T-helper 1 cell treated with Interleukin-12 subunit alpha and Interleukin-12 subunit beta and Interleukin-4 antibody, amounts not matched to agents 30 μg/mL and 1 μg/mL, for 36 hours (primary cell): Measurements from ENCODE around the gene SNCB.

Experiments
- H3K27ac Mint-ChIP-seq: one replicate; pipeline ENCODE4 v1.8.0; 2021; ENCODE audit warnings: mild to moderate bottlenecking, mixed read lengths
- H3K27me3 Mint-ChIP-seq: one replicate; pipeline ENCODE4 v1.8.0; 2021; ENCODE audit warnings: low read depth, mixed read lengths
- H3K36me3 Mint-ChIP-seq: one replicate; pipeline ENCODE4 v1.8.0; 2021; ENCODE audit warnings: low read depth, mixed read lengths
- H3K4me1 Mint-ChIP-seq: one replicate; pipeline ENCODE4 v1.8.0; 2021; ENCODE audit warnings: low read depth, mixed read lengths
- H3K4me3 Mint-ChIP-seq: one replicate; pipeline ENCODE4 v1.8.0; 2021; ENCODE audit warnings: mild to moderate bottlenecking, moderate library complexity, mixed read lengths
- H3K9me3 Mint-ChIP-seq: one replicate; pipeline ENCODE4 v1.8.0; 2021; ENCODE audit warnings: mixed read lengths

The SNCB gene

GRCh38 chr5:176629853-176630680 is at the start of gene SNCB, which contains the start of gene EIF4E1B:
Gene SNCB, minus strand, starts transcription at chr5:176630534. Its CDS starts 880 bp downstream, at chr5:176629654.
Gene EIF4E1B, plus strand, starts transcription at chr5:176630675. Its CDS starts 12,113 bp downstream, at chr5:176642788.
- Mint-ChIP-seq H3K27ac (no peak within 1 kb of the TSS), H3K9me3 (no peaks in the 10 kb centered on the region), H3K4me3 (peak within 1 kb of the TSS; percentile 2), H3K4me1 (peaks cover 11% of the 10 kb centered on the region), H3K36me3 (no peaks in the 10 kb centered on the region), H3K27me3 (peaks cover 86% of the 10 kb centered on the region)

GRCh38 chr5:176679365-176680225 is 49.3 kb upstream of the SNCB start:
- H3K4me1 Mint-ChIP-seq, result no peaks in the 10 kb centered on the region
- no peak overlapping the region for H3K27ac Mint-ChIP-seq
- no peaks in the 10 kb centered on the region for H3K36me3 Mint-ChIP-seq
- H3K4me3 Mint-ChIP-seq, result no peak overlapping the region
- H3K9me3 Mint-ChIP-seq, result peaks cover 4% of the 10 kb centered on the region
- peaks cover 54% of the 10 kb centered on the region for H3K27me3 Mint-ChIP-seq

GRCh38 chr5:176678584-176678983 is 48.2 kb upstream of the SNCB start:
- H3K4me1 Mint-ChIP-seq, result no peaks in the 10 kb centered on the region
- H3K4me3 Mint-ChIP-seq, result no peak overlapping the region
- no peaks in the 10 kb centered on the region for H3K36me3 Mint-ChIP-seq
- H3K27ac Mint-ChIP-seq, result no peak overlapping the region
- peaks cover 46% of the 10 kb centered on the region for H3K27me3 Mint-ChIP-seq
- H3K9me3 Mint-ChIP-seq, result no peaks in the 10 kb centered on the region

GRCh38 chr5:176677209-176677939 is 47.0 kb upstream of the SNCB start:
- peaks cover 41% of the 10 kb centered on the region for H3K27me3 Mint-ChIP-seq

GRCh38 chr5:176676361-176676824 is 46.1 kb upstream of the SNCB start:
- H3K36me3 Mint-ChIP-seq, result no peaks in the 10 kb centered on the region
- H3K4me1 Mint-ChIP-seq, result no peaks in the 10 kb centered on the region
- no peak overlapping the region for H3K27ac Mint-ChIP-seq
- no peak overlapping the region for H3K4me3 Mint-ChIP-seq
- H3K27me3 Mint-ChIP-seq, result peaks cover 31% of the 10 kb centered on the region
- H3K9me3 Mint-ChIP-seq, result no peaks in the 10 kb centered on the region

More at GRCh38 chr5:176677209-176677939, 47.0 kb upstream of the SNCB start:
- no peaks in the 10 kb centered on the region for H3K36me3 Mint-ChIP-seq
- no peak overlapping the region for H3K27ac Mint-ChIP-seq
- no peak overlapping the region for H3K4me3 Mint-ChIP-seq
- H3K9me3 Mint-ChIP-seq, result no peaks in the 10 kb centered on the region
- H3K4me1 Mint-ChIP-seq, result no peaks in the 10 kb centered on the region

GRCh38 chr5:176675676-176676360 is 45.5 kb upstream of the SNCB start:
- H3K27me3 Mint-ChIP-seq, result peaks cover 30% of the 10 kb centered on the region
- H3K4me3 Mint-ChIP-seq, result no peak overlapping the region
- no peaks in the 10 kb centered on the region for H3K9me3 Mint-ChIP-seq
- no peak overlapping the region for H3K27ac Mint-ChIP-seq
- no peaks in the 10 kb centered on the region for H3K36me3 Mint-ChIP-seq
- no peaks in the 10 kb centered on the region for H3K4me1 Mint-ChIP-seq

- H3K4me3 Mint-ChIP-seq, result no peak overlapping the region
- H3K36me3 Mint-ChIP-seq, result no peaks in the 10 kb centered on the region
- H3K27ac Mint-ChIP-seq, result no peak overlapping the region
- no peaks in the 10 kb centered on the region for H3K4me1 Mint-ChIP-seq
- no peaks in the 10 kb centered on the region for H3K9me3 Mint-ChIP-seq
- peaks cover 27% of the 10 kb centered on the region for H3K27me3 Mint-ChIP-seq
These were observed 44.5 kb upstream of the SNCB start for GRCh38 chr5:176674799-176675198.

GRCh38 chr5:176673651-176674583 is 43.6 kb upstream of the SNCB start:
- Mint-ChIP-seq H3K36me3 (no peaks in the 10 kb centered on the region), H3K9me3 (no peaks in the 10 kb centered on the region), H3K27me3 (peaks cover 19% of the 10 kb centered on the region), H3K4me1 (no peaks in the 10 kb centered on the region), H3K4me3 (no peak overlapping the region), H3K27ac (no peak overlapping the region)

GRCh38 chr5:176671890-176672747 is 41.8 kb upstream of the SNCB start:
- H3K27ac Mint-ChIP-seq, result no peak overlapping the region
- no peaks in the 10 kb centered on the region for H3K9me3 Mint-ChIP-seq
- H3K4me3 Mint-ChIP-seq, result no peak overlapping the region
- H3K36me3 Mint-ChIP-seq, result no peaks in the 10 kb centered on the region
- no peaks in the 10 kb centered on the region for H3K4me1 Mint-ChIP-seq
- H3K27me3 Mint-ChIP-seq, result peaks cover 14% of the 10 kb centered on the region

- H3K27ac Mint-ChIP-seq, result no peak overlapping the region
- H3K4me1 Mint-ChIP-seq, result no peaks in the 10 kb centered on the region
- no peaks in the 10 kb centered on the region for H3K36me3 Mint-ChIP-seq
- peaks cover 16% of the 10 kb centered on the region for H3K27me3 Mint-ChIP-seq
- no peaks in the 10 kb centered on the region for H3K9me3 Mint-ChIP-seq
- H3K4me3 Mint-ChIP-seq, result no peak overlapping the region
These were observed 41.1 kb upstream of the SNCB start for GRCh38 chr5:176671399-176671798.

- Mint-ChIP-seq H3K9me3 (no peaks in the 10 kb centered on the region), H3K36me3 (no peaks in the 10 kb centered on the region), H3K4me1 (no peaks in the 10 kb centered on the region), H3K27me3 (peaks cover 15% of the 10 kb centered on the region), H3K4me3 (no peak overlapping the region), H3K27ac (no peak overlapping the region)
These were observed 40.1 kb upstream of the SNCB start for GRCh38 chr5:176670449-176670848.

- Mint-ChIP-seq H3K4me1 (no peaks in the 10 kb centered on the region), H3K27ac (no peak overlapping the region), H3K36me3 (no peaks in the 10 kb centered on the region), H3K4me3 (no peak overlapping the region), H3K27me3 (peaks cover 24% of the 10 kb centered on the region), H3K9me3 (no peaks in the 10 kb centered on the region)
These were observed 37.3 kb upstream of the SNCB start for GRCh38 chr5:176667637-176668036.
